Activated T-helper 1 cell treated with anti-CD3 and anti-CD28 coated beads, Interleukin-12 subunit alpha, Interleukin-12 subunit beta, Interleukin-2, Interleukin-4 antibody, amounts not matched to agents 30 ng/mL and 10 ng/mL and 1 ng/mL, durations not matched to agents 14 hours and 24 hours and 36 hours (primary cell): ENCODE measurements around the gene ATAT1. TPM values are rescaled to one million over a fixed set of nuclear protein-coding genes. Genes with fewer than 3 reads are reported as not detected.

Experiments
- DNase-seq: peaks from one replicate; pipeline ENCODE4 v3.0.0; 2021; ENCODE audit warnings: low spot score
- H3K27ac Mint-ChIP-seq: one replicate; pipeline ENCODE4 v1.8.0; 2021; ENCODE audit warnings: mild to moderate bottlenecking, mixed read lengths
- H3K27me3 Mint-ChIP-seq: one replicate; pipeline ENCODE4 v1.8.0; 2022; ENCODE audit warnings: mild to moderate bottlenecking, moderate library complexity, mixed read lengths; ENCODE audit not compliant: insufficient read depth
- H3K36me3 Mint-ChIP-seq: one replicate; pipeline ENCODE4 v1.8.0; 2021; ENCODE audit warnings: low read depth, mixed read lengths
- H3K4me1 Mint-ChIP-seq: one replicate; pipeline ENCODE4 v1.8.0; 2021; ENCODE audit warnings: low read depth, mixed read lengths
- H3K4me3 Mint-ChIP-seq: one replicate; pipeline ENCODE4 v1.8.0; 2021; ENCODE audit warnings: mild to moderate bottlenecking, moderate library complexity, mixed read lengths
- H3K9me3 Mint-ChIP-seq: one replicate; pipeline ENCODE4 v1.8.0; 2021; ENCODE audit warnings: mixed read lengths
- intact Hi-C: fragments of 100-400 bp; cut with micrococcal nuclease; formaldehyde crosslinking; loops from one replicate; pipeline ENCODE4 v1.15.1; 2024
- total RNA-seq: library from RNA; stranded (reverse); gene quantifications from 2 replicates; pipeline ENCODE4 v1.2.3, GENCODE V29; 2022

Gene ATAT1
- total RNA-seq, 1 donor from 2014 or later: 11.6 TPM

DNA sequence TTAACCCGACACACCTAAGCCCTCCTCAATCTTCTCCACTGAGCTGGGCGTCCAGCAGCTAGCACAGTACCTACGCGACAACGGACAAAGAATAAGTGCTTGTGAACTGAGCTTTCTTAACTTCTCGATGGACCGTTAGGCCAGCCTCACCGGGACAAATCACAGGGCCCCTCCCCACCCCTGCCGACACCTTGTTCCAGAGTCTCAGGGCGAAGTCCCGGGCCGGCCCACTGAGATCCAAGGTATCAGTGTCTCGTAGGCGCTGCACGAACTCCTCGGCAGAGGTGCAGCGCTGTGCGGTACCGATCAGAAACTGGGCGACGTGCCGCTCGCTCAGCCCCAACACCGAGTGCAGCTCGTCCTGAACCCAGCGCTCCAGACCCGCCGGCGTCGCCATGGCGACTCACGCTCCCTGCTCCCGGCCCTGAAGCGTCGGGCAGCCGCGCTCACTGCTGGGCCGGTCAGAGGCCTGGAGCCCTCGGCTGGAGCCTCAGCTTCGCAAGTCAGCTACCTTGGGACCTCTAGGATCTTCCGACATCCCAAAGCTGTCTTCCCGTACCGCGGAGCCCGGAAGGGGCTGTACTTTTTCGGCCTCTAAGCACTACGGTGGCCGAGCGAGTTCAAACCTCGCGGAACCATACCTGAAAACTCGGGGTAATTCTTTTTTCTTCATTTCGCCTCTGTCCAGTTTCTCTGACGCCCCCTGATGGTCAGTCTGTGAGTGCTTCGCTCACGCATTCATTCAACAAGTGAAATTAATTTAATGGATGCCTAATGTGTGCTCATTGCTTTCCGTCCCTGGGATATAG lies 46.0 kb downstream of the ATAT1 start, which contains the start of gene DHX16:
DHX16 (minus strand) TSS at position 562 of the 809 bp plus-strand sequence; CDS start at position 397, 165 bp downstream.
- H3K4me3 Mint-ChIP-seq: peak within 1 kb of the TSS; percentile 87
- H3K4me1 Mint-ChIP-seq: peaks cover 28% of the 10 kb centered on the region
- H3K27me3 Mint-ChIP-seq: no peaks in the 10 kb centered on the region
- intact Hi-C loops: loop anchor here (1.0 to 5.0 kb wide), 8 partner anchors 10 to 325 kb away; partner anchors contain the start of genes ATAT1, C6orf136, GTF2H4 and MDC1
- H3K36me3 Mint-ChIP-seq: peaks cover 31% of the 10 kb centered on the region
- H3K27ac Mint-ChIP-seq: peak within 1 kb of the TSS; percentile 76
- no peaks in the 10 kb centered on the region for H3K9me3 Mint-ChIP-seq
- peak; percentile 85 for DNase-seq

GRCh38 chr6:30676660-30677285 lies 50.1 kb downstream of the ATAT1 start:
- intact Hi-C loops: no loop called here
- Mint-ChIP-seq H3K36me3 (peaks cover 46% of the 10 kb centered on the region), H3K4me1 (peaks cover 37% of the 10 kb centered on the region), H3K9me3 (no peaks in the 10 kb centered on the region), H3K4me3 (peak overlapping the region; percentile 20), H3K27ac (no peak overlapping the region), H3K27me3 (no peaks in the 10 kb centered on the region)
- no peak for DNase-seq

- no peaks in the 10 kb centered on the region for H3K9me3 Mint-ChIP-seq
- intact Hi-C loops: loop anchor here (1.0 kb wide), 5 partner anchors 12 to 408 kb away; no protein-coding TSS in a partner anchor
- no peaks in the 10 kb centered on the region for H3K27me3 Mint-ChIP-seq
- H3K36me3 Mint-ChIP-seq: peaks cover 64% of the 10 kb centered on the region
- peak overlapping the region; percentile 94 for H3K4me3 Mint-ChIP-seq
- H3K4me1 Mint-ChIP-seq: peaks cover 26% of the 10 kb centered on the region
- DNase-seq: peak; percentile 85
- H3K27ac Mint-ChIP-seq: peak overlapping the region; percentile 90
Observed at GRCh38 chr6:30678964-30679726, 52.5 kb downstream of the ATAT1 start.

DNA sequence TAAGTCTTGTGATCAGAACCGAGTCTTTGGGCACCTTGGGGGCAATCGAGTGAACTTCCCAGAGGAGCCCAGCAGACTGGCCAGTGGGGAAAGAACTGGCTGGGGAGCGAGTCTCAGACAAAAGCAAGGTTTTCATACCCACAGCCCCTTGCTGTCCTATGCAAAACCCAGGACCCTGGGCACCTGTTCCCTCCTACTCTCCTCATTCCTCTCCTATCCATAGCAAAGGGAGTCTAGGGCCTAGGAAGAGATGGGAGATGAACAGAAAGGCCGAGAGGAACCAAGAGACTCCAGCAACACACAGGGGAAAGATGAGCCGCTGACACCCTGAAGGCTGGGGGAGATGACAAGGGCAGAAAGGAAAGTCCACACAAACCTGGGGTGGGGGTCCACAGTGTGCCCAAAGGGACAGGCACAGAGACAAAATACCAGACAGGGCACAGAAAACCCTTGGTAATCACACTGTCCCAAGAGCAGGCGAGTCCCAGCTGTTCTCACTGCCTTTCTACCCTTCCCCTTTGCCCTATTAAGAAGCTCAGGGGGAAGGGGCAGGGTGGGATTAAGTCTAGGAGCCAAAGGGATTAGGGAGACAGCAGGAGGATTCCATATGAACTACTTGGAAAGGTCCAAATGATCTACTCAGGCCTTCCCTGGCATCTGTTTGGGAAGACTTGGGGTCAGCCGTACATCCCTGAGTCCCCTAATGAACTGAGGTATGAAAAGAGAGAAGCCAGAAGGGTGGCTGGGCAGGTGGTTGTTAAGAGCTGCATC lies 53.3 kb downstream of the ATAT1 start:
- H3K27me3 Mint-ChIP-seq: no peaks in the 10 kb centered on the region
- H3K36me3 Mint-ChIP-seq: peaks cover 70% of the 10 kb centered on the region
- peaks cover 28% of the 10 kb centered on the region for H3K4me1 Mint-ChIP-seq
- peak overlapping the region; percentile 72 for H3K27ac Mint-ChIP-seq
- no peak for DNase-seq
- intact Hi-C loops: loop anchor here (1.0 to 10.0 kb wide), 8 partner anchors 11 to 812 kb away; partner anchors contain the start of genes POLR1H, PPP1R11 and TRIM39
- peak overlapping the region; percentile 94 for H3K4me3 Mint-ChIP-seq
- no peaks in the 10 kb centered on the region for H3K9me3 Mint-ChIP-seq

GRCh38 chr6:30681766-30682142 lies 55.1 kb downstream of the ATAT1 start:
- Mint-ChIP-seq H3K9me3 (no peaks in the 10 kb centered on the region), H3K36me3 (peaks cover 70% of the 10 kb centered on the region)

GRCh38 chr6:30682143-30683117 lies 55.8 kb downstream of the ATAT1 start:
- peaks cover 66% of the 10 kb centered on the region for H3K36me3 Mint-ChIP-seq
- intact Hi-C loops: loop anchor here (1.0 to 10.0 kb wide), 10 partner anchors 8 to 810 kb away; partner anchors contain the start of genes DHX16, MDC1, MRPS18B and NRM
- H3K27ac Mint-ChIP-seq: peak overlapping the region; percentile 92
- H3K4me1 Mint-ChIP-seq: peaks cover 35% of the 10 kb centered on the region
- no peaks in the 10 kb centered on the region for H3K9me3 Mint-ChIP-seq
- no peaks in the 10 kb centered on the region for H3K27me3 Mint-ChIP-seq
- H3K4me3 Mint-ChIP-seq: peak overlapping the region; percentile 94
- DNase-seq: peak; percentile 86

More at GRCh38 chr6:30681766-30682142, 55.1 kb downstream of the ATAT1 start:
- intact Hi-C loops: loop anchor here (1.0 to 10.0 kb wide), 10 partner anchors 8 to 811 kb away; partner anchors contain the start of genes DHX16, MDC1, MRPS18B and NRM
- peak overlapping the region; percentile 92 for H3K27ac Mint-ChIP-seq
- peaks cover 35% of the 10 kb centered on the region for H3K4me1 Mint-ChIP-seq
- H3K27me3 Mint-ChIP-seq: no peaks in the 10 kb centered on the region
- peak overlapping the region; percentile 94 for H3K4me3 Mint-ChIP-seq
- DNase-seq: no peak

- H3K27ac Mint-ChIP-seq: peak overlapping the region; percentile 92
- H3K9me3 Mint-ChIP-seq: no peaks in the 10 kb centered on the region
- intact Hi-C loops: loop anchor here (2.0 to 10.0 kb wide), 4 partner anchors 231 to 809 kb away; partner anchors contain the start of genes POLR1H, PPP1R11, TRIM39 and VARS2
- peaks cover 44% of the 10 kb centered on the region for H3K4me1 Mint-ChIP-seq
- DNase-seq: no peak
- H3K27me3 Mint-ChIP-seq: no peaks in the 10 kb centered on the region
- H3K36me3 Mint-ChIP-seq: peaks cover 66% of the 10 kb centered on the region
- H3K4me3 Mint-ChIP-seq: peak overlapping the region; percentile 94
Observed at GRCh38 chr6:30683183-30683979, 56.7 kb downstream of the ATAT1 start.

DNA sequence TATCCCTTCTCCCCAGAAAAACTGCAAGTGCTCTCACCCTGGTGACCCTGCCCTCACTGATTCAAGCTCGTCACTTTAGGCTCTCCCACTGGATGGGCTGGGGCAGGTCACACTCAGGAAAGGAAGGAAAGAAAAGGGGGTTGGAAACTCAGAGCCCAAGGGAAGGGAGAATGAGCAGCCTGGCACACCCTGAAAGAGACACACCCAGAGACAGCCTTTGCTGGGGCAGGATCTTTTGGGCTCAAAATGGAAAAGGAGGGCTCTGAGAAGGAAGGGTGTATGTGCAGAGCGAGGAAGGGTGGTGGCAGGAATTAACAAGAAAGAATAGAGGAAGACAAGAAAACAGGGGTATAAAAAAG lies 57.3 kb downstream of the ATAT1 start:
- peaks cover 46% of the 10 kb centered on the region for H3K4me1 Mint-ChIP-seq

DNA sequence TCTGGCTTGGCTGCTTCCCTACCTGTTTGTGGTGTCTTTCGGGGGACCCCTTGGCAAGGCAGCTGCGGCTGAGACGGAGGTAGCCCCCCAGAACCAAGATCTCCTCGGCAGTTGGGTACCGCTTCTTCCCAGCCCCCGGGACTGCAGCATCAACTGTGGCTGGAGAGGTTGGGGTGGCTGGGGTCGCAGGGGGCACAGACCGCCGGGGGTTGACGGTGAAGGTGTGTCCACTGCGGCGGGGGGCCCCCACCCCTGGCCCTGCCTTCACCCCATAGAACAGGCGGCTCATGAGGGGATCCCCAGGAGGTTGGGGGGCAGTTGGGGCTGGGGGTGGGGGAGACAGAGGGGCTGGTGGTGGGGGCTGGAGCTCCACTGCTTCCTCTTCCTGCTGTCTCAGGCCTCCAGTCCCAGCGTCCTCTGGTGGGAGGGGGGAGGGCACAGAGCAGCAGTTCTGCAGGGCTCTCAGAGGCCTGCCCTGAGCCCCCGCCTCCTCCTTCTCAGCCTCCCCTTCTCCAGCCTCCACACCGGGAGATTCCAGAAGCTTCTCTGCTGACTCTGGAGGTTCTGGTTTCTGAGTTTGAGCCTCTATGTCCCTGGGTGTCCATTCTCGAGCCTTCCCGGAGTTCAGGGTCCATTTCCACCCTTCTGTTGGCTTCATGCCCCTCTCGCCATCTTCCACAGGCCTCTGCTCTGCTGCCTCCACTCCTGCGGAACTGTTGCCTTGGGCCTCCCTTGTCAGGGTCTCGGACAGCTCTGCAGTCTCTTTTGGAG lies 57.9 kb downstream of the ATAT1 start:
- Mint-ChIP-seq H3K36me3 (peaks cover 57% of the 10 kb centered on the region), H3K4me3 (peak overlapping the region; percentile 94), H3K4me1 (peaks cover 46% of the 10 kb centered on the region), H3K27me3 (no peaks in the 10 kb centered on the region), H3K27ac (peak overlapping the region; percentile 92), H3K9me3 (no peaks in the 10 kb centered on the region)
- intact Hi-C loops: loop anchor here (5.0 to 10.0 kb wide), 3 partner anchors 360 to 808 kb away; partner anchors contain the start of genes POLR1H, PPP1R11 and TRIM39
- peak; percentile 45 for DNase-seq

More for the DNA sequence above, 57.3 kb downstream of the ATAT1 start:
- peak overlapping the region; percentile 92 for H3K27ac Mint-ChIP-seq
- H3K9me3 Mint-ChIP-seq: no peaks in the 10 kb centered on the region
- H3K27me3 Mint-ChIP-seq: no peaks in the 10 kb centered on the region
- peaks cover 63% of the 10 kb centered on the region for H3K36me3 Mint-ChIP-seq
- intact Hi-C loops: loop anchor here (2.0 to 10.0 kb wide), 4 partner anchors 231 to 808 kb away; partner anchors contain the start of genes POLR1H, PPP1R11, TRIM39 and VARS2
- H3K4me3 Mint-ChIP-seq: peak overlapping the region; percentile 94
- DNase-seq: no peak
